Brain microvascular endothelial cell (primary cell): ENCODE data around the gene TAS1R3.

Experiments
- DNase-seq: peaks from one replicate; pipeline ENCODE4 v3.0.0-alpha.2; 2020
- H3K27ac ChIP-seq: fragments of 250-450 bp; sonication (Bioruptor Pico); 2 replicates; pipeline ENCODE4 v1.5.1; 2020; ENCODE audit warnings: mild to moderate bottlenecking, moderate library complexity
- H3K27me3 ChIP-seq: fragments of 250-450 bp; sonication (Bioruptor Pico); replicated peaks from 2 replicates; pipeline ENCODE4 v1.5.1; 2020; ENCODE audit warnings: mild to moderate bottlenecking
- H3K36me3 ChIP-seq: fragments of 250-450 bp; sonication (Bioruptor Pico); replicated peaks from 2 replicates; pipeline ENCODE4 v1.5.1; 2020; ENCODE audit warnings: mild to moderate bottlenecking
- H3K4me3 ChIP-seq: 2 replicates; pipeline ENCODE4 v1.5.1; 2011; ENCODE audit warnings: low read depth, mild to moderate bottlenecking, control low read depth, low read length, moderate library complexity
- CTCF ChIP-seq: IDR thresholded peaks from 2 replicates; pipeline ENCODE4 v1.5.1; 2011; ENCODE audit warnings: low read depth, mild to moderate bottlenecking, moderate library complexity, low read length, control low read depth, inconsistent platforms; ENCODE audit errors: missing control alignments
- in situ Hi-C: cut with HindIII; loops from 2 replicates; pipeline ENCODE4 v1.10.0; 2017; ENCODE audit warnings: low sequenced_read_pairs, low pct_ligation_motif_present

The TAS1R3 gene

GRCh38 chr1:1346501-1346890, 15.4 kb downstream of the TAS1R3 start:
- no peak for DNase-seq
- Histone ChIP-seq H3K4me3 (no peak overlapping the region), H3K27ac (no peak overlapping the region), H3K36me3 (peaks cover 4% of the 10 kb centered on the region), H3K27me3 (no peaks in the 10 kb centered on the region)
- no peak for TF ChIP-seq CTCF
- in situ Hi-C loops, result no loop called here

- in situ Hi-C loops, result no loop called here
- Histone ChIP-seq H3K27me3 (no peaks in the 10 kb centered on the region), H3K27ac (no peak overlapping the region), H3K4me3 (peak overlapping the region; percentile 70), H3K36me3 (no peaks in the 10 kb centered on the region)
- TF ChIP-seq CTCF, result no peak
- DNase-seq, result no peak
Measured at GRCh38 chr1:1347026-1347595, 16.0 kb downstream of the TAS1R3 start.

- no peak for DNase-seq
- H3K27me3 ChIP-seq, result no peaks in the 10 kb centered on the region
- in situ Hi-C loops, result no loop called here
- no peaks in the 10 kb centered on the region for H3K36me3 ChIP-seq
- TF ChIP-seq CTCF, result no peak
- no peak overlapping the region for H3K27ac ChIP-seq
- H3K4me3 ChIP-seq, result peak overlapping the region; percentile 70
Measured at GRCh38 chr1:1347663-1348419, 16.8 kb downstream of the TAS1R3 start.

GRCh38 chr1:1348420-1349255, 17.6 kb downstream of the TAS1R3 start:
- Histone ChIP-seq H3K36me3 (no peaks in the 10 kb centered on the region), H3K27me3 (no peaks in the 10 kb centered on the region), H3K4me3 (peak overlapping the region; percentile 70), H3K27ac (no peak overlapping the region)
- no peak for TF ChIP-seq CTCF
- in situ Hi-C loops, result no loop called here
- DNase-seq, result peak; percentile 26

GRCh38 chr1:1349256-1350012, 18.4 kb downstream of the TAS1R3 start, which contains the start of gene DVL1:
Gene DVL1, minus strand, starts transcription at chr1:1349418. Its CDS starts 353 bp downstream, at chr1:1349065.
- TF ChIP-seq CTCF, result peak; percentile 67
- Histone ChIP-seq H3K4me3 (peak within 1 kb of the TSS; percentile 70), H3K27ac (peak within 1 kb of the TSS; percentile 71), H3K27me3 (no peaks in the 10 kb centered on the region), H3K36me3 (peaks cover 3% of the 10 kb centered on the region)
- in situ Hi-C loops, result no loop called here
- DNase-seq, result no peak
